Fibroblast of skin of right biceps (primary cell): ENCODE data around the gene LRRC23.

Experiments used
- DNase-seq: peaks from one replicate; pipeline ENCODE4 v3.0.0-alpha.2; 2013

LRRC23 gene

DNA sequence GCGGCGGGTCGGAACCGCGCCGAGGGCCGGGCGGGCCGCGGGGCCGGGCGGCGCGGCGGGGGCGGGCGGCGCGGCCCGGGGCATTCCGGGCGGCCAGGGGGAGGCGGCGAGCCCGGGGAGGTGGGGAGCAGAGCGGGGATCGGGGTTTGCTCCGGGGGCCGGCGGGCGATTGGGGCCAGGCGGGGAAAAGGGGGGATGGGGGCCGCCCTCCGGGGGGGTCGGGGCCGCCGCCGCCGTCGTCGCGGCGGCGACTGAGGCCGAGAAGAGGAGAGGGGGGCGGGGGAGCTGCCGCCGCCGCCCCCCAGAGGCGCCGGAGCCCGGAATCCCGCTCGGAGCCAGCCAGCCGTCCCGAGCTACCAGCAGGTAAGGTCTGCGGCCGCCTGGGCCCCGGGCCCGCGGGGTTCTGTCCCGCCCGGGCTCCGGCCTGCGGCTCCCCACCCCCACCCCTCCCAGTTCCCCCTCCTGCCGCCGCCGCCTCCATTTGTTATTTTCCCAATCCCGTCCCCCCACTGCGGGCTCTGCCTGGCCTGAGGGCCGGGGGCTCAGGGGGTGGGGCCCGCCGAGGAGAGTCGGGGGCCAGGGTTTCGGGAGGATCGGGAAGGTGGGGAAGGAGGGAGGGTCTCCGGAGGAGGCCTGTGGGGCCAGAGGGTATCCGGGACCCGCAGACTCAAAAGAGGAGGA, 23.5 kb downstream of the LRRC23 start:
- DNase-seq: no peak

DNA sequence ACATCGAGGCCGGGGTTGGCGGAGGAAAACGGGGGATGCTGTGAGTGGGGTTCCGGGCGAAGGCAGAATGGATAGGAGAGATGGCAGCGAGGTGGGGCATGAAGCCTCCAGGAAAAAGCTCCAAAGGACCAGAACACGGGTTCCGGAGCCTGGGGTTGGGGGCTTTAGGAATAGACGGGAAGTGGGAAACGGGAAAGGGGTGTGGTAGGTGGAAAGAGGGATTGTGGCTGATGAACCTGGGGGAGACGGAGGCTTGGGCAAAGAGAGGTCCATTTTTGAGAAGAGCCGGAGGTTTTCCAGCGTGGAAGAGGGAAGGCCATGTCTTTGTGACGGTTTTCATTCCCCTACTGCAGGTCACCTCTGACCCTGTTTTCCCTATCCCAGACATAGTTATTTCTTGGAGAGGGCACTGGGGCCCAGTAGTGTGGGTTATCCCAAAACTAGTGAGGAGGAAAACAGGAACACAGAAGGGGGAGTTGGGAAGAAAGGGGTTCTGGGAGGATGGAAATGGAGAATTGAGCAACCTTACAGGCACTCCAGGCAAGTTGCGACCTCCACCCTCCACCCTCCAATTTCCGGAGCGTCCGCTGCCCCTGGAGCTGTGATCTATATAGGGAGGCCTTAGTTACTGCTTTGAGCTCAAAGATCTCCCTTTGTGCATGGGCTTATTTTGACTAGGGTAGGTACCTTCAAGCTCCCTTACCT, 24.2 kb downstream of the LRRC23 start:
- DNase-seq: no peak

DNA sequence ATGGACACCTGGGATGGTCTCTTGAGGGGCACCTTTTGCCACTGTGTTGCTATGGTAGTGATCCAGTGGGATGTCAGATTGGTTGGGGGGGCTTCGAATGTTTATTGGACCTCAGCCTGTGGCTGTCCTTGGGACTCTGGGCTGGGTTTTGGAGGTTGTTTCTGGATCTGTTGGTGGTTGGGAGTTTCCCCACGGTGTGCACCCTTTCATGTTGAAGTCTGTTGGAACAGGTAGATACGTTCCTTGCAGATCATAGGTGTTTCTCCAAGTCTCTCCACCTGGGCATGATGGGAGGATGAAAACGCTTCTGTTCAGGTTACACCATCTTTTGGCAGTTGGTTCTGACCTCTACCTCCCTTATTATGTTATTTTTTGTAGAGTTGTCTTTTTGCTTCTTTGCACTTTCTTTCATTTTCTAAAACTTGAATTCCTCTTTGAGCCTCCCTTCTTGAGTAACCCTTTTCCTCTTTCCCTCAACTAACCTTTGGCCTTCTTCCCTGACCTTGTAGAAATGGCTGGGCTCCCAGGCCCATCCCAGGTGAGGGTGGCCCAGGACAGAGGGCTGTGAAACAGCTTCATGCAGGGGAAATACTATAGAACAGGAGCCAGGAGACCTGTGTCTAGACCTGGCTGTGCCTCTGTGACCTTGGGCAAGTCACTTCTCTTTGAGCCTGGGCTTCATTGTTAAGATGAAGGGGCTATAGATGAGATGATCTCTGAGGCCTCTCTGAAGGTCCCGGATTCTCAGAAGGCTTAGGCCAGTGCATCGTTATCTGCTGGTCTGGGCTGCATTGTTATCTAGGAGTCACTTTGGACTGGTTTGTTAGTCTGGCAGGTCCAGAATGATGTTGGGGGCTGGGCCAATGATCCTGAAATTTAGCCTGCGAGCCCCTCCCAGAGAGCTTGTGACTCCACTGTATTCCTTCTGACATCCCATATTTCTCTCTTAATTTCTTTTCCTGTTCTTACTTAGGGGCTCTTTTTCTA, 25.1 kb downstream of the LRRC23 start:
- DNase-seq: no peak

DNA sequence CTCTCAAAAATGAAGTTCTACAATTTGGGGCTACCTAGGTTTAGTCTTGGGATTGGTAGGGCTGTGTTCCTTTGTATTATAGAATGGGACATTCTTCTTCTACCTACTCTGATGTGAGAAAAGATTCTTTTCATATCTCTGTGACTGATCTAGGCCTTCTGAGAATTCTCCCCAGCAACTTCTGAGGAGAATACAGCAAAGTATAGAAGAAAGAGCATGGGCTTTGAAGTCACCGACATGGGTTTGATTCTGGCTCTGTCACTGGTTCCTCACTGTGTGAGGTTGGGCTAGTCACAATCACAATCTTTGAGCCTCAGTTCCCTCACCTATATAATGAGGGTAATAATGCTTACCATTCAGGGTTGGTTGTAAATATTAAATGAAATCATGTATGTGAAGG, 28.1 kb downstream of the LRRC23 start:
- DNase-seq: no peak

DNA sequence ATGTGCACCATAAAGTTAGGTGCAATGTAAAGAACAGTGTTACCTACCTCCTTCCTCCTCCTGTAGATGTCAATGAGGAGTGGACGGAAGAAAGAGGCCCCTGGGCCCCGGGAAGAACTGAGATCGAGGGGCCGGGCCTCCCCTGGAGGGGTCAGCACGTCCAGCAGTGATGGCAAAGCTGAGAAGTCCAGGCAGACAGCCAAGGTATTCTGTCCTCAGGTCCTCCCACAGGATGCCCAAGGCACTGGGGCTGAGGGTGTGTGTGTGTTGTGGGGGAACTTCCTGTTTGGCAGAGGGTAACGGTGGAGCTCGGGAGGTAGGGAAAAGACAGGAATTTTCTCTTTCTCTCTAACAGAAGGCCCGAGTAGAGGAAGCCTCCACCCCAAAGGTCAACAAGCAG, 29.5 kb downstream of the LRRC23 start:
- peak; percentile 34 for DNase-seq

DNA sequence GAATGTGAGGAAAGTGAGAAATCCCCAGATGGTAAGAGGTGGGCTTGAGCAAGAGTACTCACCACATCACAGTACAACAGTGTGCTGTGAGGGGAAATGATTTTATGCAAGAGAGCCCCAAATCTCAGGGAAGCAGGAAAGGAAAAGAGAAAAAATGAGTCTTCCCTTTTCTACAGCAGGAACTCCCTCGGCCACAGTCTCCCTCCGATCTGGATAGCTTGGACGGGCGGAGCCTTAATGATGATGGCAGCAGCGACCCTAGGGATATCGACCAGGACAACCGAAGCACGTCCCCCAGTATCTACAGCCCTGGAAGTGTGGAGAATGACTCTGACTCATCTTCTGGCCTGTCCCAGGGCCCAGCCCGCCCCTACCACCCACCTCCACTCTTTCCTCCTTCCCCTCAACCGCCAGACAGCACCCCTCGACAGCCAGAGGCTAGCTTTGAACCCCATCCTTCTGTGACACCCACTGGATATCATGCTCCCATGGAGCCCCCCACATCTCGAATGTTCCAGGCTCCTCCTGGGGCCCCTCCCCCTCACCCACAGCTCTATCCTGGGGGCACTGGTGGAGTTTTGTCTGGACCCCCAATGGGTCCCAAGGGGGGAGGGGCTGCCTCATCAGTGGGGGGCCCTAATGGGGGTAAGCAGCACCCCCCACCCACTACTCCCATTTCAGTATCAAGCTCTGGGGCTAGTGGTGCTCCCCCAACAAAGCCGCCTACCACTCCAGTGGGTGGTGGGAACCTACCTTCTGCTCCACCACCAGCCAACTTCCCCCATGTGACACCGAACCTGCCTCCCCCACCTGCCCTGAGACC, 31.0 kb downstream of the LRRC23 start:
- no peak for DNase-seq

DNA sequence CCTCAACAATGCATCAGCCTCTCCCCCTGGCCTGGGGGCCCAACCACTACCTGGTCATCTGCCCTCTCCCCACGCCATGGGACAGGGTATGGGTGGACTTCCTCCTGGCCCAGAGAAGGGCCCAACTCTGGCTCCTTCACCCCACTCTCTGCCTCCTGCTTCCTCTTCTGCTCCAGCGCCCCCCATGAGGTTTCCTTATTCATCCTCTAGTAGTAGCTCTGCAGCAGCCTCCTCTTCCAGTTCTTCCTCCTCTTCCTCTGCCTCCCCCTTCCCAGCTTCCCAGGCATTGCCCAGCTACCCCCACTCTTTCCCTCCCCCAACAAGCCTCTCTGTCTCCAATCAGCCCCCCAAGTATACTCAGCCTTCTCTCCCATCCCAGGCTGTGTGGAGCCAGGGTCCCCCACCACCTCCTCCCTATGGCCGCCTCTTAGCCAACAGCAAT, 31.6 kb downstream of the LRRC23 start:
- DNase-seq: no peak

DNA sequence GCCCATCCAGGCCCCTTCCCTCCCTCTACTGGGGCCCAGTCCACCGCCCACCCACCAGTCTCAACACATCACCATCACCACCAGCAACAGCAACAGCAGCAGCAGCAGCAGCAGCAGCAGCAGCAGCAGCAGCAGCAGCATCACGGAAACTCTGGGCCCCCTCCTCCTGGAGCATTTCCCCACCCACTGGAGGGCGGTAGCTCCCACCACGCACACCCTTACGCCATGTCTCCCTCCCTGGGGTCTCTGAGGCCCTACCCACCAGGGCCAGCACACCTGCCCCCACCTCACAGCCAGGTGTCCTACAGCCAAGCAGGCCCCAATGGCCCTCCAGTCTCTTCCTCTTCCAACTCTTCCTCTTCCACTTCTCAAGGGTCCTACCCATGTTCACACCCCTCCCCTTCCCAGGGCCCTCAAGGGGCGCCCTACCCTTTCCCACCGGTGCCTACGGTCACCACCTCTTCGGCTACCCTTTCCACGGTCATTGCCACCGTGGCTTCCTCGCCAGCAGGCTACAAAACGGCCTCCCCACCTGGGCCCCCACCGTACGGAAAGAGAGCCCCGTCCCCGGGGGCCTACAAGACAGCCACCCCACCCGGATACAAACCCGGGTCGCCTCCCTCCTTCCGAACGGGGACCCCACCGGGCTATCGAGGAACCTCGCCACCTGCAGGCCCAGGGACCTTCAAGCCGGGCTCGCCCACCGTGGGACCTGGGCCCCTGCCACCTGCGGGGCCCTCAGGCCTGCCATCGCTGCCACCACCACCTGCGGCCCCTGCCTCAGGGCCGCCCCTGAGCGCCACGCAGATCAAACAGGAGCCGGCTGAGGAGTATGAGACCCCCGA, 32.2 kb downstream of the LRRC23 start:
- no peak for DNase-seq

DNA sequence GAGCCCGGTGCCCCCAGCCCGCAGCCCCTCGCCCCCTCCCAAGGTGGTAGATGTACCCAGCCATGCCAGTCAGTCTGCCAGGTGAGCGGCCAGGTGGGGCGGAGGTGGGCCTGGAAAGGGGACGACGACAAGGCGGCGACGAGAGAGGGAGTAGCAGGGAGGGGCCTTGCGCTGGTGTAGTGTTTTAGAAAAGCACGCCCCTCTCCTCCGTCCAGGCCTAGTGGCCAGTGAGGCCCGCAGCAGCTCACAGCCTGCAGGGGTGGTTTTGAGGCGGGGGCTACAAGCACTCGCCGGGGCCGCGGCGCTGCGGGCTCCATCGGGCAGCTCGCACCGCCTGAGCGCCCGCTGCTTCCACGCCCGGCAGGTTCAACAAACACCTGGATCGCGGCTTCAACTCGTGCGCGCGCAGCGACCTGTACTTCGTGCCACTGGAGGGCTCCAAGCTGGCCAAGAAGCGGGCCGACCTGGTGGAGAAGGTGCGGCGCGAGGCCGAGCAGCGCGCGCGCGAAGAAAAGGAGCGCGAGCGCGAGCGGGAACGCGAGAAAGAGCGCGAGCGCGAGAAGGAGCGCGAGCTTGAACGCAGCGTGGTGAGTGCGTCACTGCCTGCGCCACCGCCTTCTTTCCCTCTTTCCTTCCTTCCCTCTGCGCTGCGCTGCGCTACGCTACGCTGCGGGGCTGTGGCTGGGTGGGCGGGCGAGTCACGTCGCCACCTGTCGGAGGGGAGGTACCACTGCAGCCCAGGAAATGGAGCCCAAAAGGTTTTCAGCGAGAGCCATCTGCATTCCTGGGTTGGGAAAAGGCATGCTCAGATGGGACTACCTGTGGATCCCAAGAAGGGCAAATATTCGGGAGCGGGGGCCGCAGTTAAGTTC, 33.1 kb downstream of the LRRC23 start:
- DNase-seq: peak; percentile 96

DNA sequence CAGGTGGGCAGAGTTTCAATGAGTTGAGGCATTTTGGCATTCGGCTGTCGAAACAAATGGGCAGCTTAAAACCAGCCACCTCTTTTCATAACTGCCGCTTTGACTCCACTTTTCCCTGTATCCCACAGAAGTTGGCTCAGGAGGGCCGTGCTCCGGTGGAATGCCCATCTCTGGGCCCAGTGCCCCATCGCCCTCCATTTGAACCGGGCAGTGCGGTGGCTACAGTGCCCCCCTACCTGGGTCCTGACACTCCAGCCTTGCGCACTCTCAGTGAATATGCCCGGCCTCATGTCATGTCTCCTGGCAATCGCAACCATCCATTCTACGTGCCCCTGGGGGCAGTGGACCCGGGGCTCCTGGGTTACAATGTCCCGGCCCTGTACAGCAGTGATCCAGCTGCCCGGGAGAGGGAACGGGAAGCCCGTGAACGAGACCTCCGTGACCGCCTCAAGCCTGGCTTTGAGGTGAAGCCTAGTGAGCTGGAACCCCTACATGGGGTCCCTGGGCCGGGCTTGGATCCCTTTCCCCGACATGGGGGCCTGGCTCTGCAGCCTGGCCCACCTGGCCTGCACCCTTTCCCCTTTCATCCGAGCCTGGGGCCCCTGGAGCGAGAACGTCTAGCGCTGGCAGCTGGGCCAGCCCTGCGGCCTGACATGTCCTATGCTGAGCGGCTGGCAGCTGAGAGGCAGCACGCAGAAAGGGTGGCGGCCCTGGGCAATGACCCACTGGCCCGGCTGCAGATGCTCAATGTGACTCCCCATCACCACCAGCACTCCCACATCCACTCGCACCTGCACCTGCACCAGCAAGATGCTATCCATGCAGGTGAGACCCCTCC, 34.0 kb downstream of the LRRC23 start:
- no peak for DNase-seq

DNA sequence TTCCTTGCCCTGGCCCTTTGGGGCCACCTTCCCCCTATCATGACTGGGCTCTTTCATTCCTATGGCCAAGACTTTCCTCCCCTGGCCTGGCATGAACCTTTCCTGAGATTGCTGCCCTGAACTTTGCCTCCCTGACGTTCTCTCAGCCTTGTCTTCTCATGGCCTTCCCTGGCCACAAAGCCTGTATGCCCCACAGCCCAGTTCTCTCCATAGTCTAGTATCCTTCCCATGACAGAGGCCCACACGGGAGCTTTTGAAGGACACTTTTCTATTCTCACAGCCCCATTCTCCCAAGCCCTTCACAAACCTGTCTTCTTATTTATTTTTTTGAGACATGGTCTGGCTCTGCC, 34.5 kb downstream of the LRRC23 start:
- no peak for DNase-seq

DNA sequence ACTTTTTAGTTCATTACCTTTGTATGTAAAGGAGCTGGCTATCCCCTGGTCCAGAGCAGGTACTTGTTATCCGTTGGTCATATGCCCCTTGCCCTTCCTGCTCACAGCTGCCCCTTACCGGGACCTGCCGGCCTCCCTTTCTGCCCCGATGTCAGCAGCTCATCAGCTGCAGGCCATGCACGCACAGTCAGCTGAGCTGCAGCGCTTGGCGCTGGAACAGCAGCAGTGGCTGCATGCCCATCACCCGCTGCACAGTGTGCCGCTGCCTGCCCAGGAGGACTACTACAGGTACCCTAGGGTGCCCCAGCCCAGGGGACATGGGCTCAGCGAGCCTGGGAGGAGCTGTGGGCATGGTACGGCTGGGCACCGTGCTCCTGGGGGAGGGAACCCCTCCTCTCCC, 36.6 kb downstream of the LRRC23 start:
- DNase-seq: no peak

DNA sequence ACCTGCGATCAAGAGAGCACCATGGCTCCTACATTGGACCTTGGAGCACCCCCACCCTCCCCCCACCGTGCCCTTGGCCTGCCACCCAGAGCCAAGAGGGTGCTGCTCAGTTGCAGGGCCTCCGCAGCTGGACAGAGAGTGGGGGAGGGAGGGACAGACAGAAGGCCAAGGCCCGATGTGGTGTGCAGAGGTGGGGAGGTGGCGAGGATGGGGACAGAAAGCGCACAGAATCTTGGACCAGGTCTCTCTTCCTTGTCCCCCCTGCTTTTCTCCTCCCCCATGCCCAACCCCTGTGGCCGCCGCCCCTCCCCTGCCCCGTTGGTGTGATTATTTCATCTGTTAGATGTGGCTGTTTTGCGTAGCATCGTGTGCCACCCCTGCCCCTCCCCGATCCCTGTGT, 37.2 kb downstream of the LRRC23 start:
- DNase-seq: no peak

DNA sequence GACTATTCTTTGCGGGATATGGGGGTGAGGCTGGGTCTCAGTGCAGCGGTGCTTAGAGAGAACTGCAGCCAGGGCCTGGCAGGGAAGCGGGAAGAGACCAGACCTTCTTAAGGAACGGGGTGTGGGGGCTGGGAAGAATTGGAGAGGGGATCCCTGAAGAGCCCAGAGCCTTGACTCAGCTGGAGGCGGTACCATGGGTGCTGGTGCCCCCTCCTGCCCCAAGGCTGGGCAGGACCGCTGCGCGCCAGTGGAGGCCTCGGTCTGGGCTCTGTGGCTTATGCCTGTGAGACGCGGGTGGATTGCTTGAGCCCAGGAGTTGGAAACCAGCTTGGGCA, 37.7 kb downstream of the LRRC23 start:
- DNase-seq: peak; percentile 41

DNA sequence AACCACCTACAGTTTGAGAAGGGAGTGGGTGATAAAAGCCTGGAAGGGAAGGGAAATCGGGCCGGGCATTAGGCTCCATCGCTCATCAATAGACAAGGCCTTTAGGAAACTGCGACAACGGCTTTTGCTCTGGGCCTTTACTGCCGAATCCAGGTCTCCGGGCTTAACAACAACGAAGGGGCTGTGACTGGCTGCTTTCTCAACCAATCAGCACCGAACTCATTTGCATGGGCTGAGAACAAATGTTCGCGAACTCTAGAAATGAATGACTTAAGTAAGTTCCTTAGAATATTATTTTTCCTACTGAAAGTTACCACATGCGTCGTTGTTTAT, 38.7 kb downstream of the LRRC23 start:
- DNase-seq: peak; percentile 94

DNA sequence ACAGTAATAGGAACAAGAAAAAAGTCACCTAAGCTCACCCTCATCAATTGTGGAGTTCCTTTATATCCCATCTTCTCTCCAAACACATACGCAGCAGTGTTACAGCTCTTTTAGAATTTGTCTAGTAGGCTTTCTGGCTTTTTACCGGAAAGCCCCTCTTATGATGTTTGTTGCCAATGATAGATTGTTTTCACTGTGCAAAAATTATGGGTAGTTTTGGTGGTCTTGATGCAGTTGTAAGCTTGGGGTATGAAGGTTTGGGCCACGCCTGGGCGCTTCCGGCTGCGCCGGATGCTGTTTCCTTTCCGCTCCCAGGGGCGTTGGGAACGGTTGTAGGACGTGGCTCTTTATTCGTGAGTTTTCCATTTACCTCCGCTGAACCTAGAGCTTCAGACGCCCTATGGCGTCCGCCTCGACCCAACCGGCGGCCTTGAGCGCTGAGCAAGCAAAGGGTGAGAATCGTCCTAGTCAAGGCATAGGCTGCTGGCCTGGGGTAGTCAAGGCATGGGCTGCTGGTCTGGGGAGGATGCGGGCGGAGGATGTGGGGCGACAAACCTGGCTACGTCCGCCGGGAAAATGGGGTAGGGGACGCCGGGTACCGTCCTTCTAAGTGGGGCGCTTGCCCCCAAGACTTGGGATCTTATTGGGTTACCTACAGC, 39.2 kb downstream of the LRRC23 start, which contains the start of the genes C12orf57 and RNU7-1:
Gene C12orf57, plus strand, starts transcription at position 301 of the 659 bp plus-strand sequence. Its CDS starts 100 bp downstream, at position 401.
Gene RNU7-1, plus strand, starts transcription at position 95 of the 659 bp plus-strand sequence.
- peak; percentile 97 for DNase-seq

DNA sequence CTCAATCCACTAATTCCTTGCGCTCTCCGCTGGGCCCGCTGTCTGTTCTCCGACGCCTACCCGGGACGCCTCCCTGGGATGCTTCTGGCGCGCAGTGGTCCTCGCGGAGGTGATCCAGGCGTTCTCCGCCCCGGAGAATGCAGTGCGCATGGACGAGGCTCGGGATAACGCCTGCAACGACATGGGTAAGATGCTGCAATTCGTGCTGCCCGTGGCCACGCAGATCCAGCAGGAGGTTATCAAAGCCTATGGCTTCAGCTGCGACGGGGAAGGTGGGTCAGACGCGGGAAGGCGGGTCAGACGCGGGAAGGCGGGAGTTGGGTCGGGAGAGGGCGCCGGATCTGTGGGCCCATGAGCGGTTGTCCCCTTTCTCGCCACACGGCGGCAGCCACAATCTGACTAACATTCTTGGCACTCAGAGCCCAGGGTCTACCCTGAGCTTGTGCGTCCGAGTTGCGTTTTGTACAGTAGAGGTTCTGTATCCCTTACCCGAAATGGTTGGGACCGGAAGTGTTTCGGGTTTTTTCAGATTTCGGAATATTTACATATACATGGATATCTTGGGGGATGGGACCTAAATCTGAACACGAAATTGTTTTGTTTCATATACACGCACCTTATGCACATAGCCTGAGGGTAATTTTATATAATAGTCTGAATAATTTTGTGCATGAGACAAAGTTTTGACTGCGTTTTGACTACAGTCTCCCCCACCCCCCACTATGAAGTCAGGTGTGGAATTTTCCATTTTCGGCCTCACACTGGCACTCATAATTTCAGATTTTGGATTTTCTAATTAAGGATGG, 40.0 kb downstream of the LRRC23 start:
- peak; percentile 94 for DNase-seq

DNA sequence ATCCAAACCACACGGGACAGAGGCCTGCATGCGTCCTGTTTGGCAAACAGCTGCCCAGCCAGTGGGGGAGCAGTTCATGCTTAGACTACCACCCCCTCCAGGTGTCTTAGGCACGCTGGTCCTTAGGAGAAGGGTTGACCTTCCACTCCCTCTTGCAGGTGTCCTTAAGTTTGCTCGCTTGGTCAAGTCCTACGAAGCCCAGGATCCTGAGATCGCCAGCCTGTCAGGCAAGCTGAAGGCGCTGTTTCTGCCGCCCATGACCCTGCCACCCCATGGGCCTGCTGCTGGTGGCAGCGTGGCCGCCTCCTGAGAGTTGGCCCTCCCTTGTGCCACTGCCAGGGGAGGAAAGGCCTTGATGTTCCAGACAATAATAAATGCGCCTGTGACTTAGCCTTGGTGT, 41.0 kb downstream of the LRRC23 start:
- DNase-seq: no peak
